TTC549 (cell line): Measurements from ENCODE around the gene PPARD.
"Not testable (repeated sequence)": the region's sequence is repeated elsewhere in the genome, so short reads cannot be mapped to it uniquely, and the experiment has no call there.

Experiments used
- FAIRE-seq: peaks from 2 replicates; lab custom pipeline; 2012; peaks lifted over from hg19 to GRCh38; lab: Jason Lieb, UNC

The PPARD gene

DNA sequence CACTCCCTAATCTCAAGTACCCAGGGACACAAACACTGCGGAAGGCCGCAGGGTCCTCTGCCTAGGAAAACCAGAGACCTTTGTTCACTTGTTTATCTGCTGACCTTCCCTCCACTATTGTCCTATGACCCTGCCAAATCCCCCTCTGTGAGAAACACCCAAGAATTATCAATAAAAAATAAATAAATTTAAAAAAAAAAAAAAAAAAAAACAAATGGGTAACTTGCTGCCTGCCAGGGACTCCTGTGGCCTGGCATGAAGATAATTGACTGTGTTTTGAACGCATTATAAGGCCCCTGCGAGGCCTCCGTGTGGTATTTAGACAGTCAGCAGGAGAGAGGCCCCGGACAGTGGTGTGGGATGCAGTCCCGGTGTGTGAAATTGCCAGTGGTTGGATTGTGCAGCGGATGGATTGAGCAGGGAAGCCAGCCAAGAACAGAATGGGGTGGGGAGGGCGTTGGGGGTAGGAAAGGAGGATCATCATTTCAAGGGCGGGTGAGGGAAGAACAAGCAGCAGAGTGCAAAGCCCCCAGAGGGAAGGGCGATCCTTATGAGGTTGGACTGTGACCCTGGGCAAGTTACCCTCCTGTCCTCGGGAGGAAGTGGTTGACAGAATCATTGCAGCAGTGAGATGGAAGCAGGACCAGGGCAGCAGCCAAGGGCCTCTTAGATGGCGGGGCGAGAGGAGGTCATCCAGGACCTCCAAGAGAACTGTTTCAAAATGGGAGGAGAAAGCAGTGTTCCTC, 43.3 kb downstream of the PPARD start:
- FAIRE-seq, result no peak

- FAIRE-seq, result no peak
Observed at GRCh38 chr6:35386989-35387388, 44.6 kb downstream of the PPARD start.

DNA sequence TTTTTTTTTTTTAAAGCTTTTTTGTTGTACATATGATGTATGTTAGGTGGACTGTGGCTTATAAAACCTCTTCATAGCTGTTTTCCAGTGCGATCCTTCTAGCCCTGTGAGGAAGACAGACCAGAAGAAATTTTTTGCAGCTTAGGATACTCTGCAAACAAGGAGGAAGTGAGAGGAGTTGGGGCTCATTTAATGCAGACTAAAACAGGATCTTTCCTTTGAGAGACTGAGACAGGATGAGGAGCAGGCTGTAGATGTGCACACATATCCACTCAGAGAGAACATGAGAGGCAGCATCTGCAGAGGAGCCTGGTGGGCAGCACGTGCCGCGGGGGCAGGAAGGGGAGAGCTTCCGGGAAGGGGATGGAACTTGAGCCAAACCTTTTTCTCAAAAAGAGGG, 45.7 kb downstream of the PPARD start:
- no peak for FAIRE-seq

DNA sequence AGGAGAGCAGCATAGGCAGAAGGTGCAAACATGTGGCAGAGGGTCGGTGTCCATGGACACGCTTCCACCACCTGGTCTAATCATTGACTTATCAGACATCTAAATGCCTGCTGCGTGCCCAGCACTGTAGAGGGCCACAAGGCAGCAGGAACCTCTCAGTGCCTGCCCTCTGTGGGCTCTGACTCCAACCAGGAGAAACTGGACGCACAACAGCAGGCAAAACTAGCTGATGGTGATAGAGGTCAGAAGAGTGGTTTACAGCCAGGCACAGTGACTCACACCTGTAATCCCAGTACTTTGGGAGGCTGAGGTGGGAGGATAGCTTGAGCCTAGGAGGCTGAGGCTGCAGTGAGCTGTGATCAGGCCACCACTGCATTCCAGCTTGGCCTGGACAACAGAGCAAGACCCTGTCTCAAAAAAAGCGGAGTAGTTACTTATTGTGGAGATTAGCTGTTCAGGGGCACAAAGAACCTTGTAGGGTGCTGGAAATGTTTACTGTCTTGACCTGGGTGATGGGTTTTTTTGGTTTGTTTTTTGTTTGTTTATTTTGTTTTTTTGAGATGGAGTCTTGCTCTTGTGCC, 46.5 kb downstream of the PPARD start:
- no peak for FAIRE-seq

- not testable (repeated sequence) for FAIRE-seq
Observed at GRCh38 chr6:35389386-35389785, 47.0 kb downstream of the PPARD start.

DNA sequence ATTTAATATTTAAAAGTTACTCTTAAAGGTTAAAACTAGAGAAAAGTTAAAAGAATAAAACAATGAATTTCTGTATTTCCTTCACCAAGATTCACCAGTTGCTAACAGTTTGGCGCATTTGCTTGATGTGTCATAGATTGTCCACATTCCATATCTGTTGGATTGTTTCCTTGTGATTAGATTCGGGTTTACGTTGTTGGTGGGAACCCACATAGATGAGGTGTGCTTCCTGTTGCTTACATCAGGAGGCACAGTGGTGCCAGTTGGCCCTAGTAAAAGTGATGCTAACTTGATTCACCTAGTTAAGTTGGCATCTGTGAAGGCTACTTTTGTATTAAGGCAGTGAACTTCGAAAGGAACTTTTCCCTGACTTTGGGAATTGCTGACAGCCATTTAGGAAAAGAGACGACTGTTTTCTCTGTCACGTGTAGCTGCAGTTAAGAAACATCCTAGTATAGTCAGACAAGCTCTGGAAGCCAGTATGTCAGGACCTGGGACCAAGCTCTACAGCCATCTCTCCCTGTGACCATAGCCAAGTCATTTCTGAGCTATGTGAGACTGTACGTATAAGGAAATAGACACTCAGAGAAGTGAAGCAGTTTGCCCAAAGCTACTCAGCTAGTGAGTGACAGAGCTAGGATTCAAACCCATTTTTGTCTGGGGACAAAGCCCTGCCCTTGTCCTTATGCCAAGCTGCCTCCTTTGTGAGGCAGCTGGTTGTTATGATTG, 49.0 kb downstream of the PPARD start:
- FAIRE-seq, result no peak

- no peak for FAIRE-seq
Observed at GRCh38 chr6:35392111-35392702, 49.8 kb downstream of the PPARD start.

DNA sequence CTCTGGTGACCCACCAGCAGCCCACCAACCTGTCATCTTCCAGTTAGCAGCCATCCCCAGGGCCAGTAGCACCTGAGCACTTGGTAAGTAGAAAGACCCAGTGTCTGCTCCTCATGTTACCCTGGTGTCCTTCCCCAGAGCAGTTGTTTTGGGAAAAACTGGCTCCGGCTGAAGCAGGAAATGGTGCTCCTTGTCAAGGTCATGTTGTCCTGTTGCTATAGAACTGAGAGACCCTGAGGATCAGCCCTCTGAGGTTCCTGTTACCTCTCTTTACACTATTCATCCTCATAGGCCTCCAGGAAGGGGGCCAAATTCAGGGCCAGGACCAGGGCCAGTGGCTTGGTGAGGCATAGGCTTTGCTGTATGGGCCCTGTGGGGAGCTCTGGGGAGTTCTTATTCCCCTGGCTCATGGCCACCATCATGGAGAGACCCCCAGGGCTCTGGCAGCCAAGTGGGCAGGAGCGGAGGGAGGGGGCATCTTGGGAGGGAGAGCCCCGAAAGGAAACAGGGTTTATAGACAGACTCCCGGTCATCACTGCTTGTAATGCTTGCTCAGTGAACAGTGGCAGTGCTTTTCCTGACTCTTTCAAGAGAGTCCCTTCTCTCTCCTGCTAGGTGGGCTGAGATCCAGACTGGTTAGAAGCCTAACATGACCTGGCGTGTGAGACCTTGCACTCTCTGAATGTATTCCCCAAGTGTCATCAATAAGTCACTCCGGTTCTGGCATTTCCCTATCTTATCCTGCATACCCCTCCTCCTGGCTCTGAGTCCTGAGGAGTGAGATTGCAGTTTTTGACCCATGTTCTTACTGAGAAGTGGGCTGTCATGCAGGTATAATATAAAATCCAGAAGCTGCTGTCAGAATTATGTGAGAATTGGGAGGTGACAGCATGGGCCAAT, 50.7 kb downstream of the PPARD start:
- FAIRE-seq, result no peak

DNA sequence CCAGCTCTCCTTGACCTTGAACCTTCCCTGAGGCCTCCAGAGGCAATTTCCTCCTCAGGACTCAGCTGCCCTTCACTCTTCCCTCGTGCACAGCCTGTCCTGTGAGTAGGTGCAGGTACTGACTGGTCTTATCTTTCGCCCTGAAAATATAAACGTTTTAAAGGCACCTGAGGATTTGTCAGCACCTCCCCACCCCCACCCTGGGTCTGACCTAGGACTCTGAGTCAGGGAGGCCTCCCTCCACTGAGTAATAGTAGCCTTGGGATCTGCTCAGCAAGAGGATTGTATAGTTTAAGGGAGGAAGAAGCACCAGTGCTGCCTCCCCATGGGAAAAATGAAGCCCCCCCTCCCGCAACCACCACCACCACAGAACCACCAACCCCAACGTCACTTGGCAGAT, 54.6 kb downstream of the PPARD start:
- FAIRE-seq, result no peak

DNA sequence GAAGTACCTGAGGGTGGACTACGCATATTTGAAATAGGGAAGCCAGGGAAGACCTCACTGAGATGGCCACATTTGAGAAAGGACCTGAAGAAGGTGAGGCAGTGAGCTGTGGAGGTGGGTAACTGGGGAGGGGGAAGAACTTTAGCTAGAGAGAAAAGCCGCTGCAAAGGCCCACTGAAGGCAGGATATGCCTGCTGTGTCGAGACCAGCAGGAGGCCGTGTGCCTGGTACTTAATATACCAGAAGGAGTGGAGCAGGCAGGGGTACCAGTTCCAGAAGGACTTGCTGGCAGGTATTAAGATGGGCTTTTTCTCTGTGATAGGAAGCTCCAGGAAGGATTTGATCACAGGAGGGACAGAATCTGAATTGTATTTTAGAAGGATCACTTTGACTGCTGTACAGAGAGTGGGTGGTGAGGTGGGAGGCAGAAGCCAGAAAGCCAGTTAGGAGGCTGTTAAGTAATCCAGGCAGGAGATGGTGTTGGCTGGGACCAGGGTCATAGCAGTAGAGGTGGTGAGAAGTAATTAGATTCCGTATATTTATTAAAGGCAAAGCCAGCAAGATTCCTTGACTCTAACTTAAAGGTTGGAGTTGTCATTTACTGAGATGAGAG, 55.6 kb downstream of the PPARD start:
- no peak for FAIRE-seq

GRCh38 chr6:35398526-35398925, 56.2 kb downstream of the PPARD start:
- no peak for FAIRE-seq

- FAIRE-seq, result no peak
Observed at GRCh38 chr6:35400111-35400510, 57.8 kb downstream of the PPARD start.

- FAIRE-seq, result no peak
Observed at GRCh38 chr6:35400901-35401311, 58.5 kb downstream of the PPARD start.

DNA sequence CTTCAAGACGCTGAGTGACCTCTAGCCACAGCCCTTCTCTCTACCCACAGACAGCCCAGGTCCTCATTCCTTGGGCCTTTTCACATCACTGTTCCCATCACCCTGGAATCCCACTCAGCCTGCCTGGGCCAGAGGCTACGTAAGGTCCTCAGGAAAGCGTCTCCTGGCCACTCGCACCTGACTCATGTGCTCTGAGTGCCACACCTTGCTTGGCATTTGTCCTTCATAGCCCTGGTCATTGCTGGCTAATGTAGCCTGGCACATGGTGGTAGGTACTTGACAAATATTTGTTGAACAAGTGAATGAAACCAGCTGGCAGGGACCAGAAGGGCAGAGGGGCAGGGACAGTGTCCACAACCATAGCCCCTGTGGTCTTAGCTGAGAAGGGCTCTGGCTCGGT, 59.2 kb downstream of the PPARD start:
- FAIRE-seq, result no peak

GRCh38 chr6:35402136-35402855, 59.9 kb downstream of the PPARD start:
- FAIRE-seq, result no peak

DNA sequence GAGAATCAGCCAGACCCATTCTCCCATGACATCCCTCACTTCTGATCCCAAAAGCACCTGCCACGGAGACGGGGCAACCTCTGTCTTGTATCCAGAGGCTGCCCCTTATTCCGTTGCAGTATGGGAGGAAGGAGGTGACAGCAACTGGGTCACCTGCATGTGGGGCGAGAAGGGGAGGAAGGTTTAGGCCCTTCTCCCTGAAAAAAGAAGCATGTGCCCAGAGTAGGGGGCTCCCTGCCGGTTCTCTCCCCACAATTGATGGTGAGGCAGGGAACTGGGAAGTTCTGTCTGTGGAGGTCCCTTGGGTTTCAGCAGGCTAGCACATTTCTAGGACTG, 60.5 kb downstream of the PPARD start:
- no peak for FAIRE-seq

GRCh38 chr6:35403544-35404442, 61.4 kb downstream of the PPARD start:
- FAIRE-seq, result no peak

DNA sequence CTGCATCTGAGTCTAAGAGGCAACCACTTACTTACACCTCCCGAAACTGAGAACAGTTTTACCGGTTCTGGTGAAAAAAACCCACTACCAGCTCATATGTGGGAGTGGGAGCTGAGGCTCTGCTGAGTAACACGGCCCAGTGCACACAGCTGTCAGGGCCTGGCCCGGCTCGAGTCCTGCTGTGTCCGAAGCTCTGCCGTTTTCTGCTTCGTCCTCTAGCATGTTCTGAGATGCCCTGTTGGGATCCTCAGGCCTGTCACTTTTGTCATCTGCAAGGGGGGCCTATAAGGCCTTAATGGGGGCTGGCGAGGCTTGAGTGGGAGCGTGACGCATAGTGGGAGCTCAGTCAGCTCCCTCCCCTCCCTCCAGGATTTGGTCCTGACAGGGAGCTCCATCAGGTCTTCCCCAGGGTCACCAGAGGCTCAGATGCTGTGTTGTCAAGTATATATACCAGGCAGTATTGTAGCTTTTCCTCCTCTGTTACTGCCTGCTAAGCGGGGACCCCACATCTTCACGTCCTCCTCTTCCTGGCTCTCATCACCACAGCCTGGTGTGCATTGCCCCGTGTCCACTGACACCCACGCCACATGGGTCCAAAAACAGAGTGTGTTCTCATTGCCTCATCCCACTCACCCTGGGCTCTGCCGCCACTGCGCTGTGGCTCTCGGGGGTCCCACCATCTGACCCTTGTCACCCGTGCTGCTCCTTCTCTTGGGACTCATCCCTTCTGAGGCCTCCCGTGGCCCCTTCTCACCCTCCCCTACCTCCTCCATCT, 64.5 kb downstream of the PPARD start:
- FAIRE-seq, result no peak

DNA sequence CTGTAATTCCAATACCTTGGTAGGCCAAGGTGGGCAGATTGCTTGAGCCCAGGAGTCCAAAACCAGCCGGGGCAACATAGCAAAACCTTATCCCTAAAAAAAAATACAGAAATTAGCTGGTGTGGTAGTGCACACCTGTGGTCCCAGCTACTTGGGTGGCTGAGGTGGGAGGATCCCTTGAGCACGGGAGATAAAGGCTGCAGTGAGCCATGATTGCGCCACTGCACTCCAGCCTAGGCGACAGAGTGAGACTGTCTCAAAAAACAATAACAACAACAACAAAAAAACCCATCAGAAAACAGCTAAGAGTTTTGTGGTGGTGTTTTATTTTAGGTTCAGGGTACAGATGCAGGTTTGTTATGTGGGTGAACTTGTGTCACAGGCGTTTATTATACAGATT, 66.9 kb downstream of the PPARD start:
- FAIRE-seq, result no peak
